NCI-H510A (cell line): ENCODE results near the gene LCTL.
"Not testable (repeated sequence)": the region's sequence is repeated elsewhere in the genome, so short reads cannot be mapped to it uniquely, and the experiment has no call there.

ENCODE experiments used
- DNase-seq: peaks from one replicate; lab custom pipeline; 2025; lab: John Stamatoyannopoulos, UW

Gene LCTL

GRCh38 chr15:66564136-66565041 lies 1.4 kb downstream of the LCTL start:
- DNase-seq, result no peak

DNA sequence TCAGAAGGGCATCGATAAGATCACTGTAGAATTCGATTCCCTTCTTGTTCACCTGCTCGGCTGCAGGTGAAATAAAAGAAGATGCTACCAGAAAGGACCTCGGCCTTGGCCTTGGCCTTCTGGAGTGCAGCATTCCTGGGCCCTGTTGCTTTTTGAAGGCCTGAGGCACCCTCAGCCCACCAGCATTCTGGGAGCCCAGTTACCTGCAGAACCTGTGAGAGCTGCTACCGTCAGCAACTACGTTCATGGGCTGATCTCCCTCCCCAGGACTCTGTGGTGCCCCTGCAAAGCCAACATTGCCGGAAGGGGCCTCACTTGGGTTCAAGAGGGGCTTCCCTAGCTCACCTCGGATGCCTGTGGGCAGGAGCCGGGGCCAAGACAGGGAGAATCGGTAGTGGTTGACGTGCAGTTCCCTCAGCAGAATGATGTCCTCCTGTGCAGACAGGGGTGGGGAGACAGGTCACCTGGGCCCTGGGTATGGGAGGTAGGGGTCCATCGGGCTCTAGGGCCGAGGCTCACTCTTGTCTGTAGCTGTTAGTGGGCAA lies 2.2 kb downstream of the LCTL start:
- DNase-seq, result no peak

DNA sequence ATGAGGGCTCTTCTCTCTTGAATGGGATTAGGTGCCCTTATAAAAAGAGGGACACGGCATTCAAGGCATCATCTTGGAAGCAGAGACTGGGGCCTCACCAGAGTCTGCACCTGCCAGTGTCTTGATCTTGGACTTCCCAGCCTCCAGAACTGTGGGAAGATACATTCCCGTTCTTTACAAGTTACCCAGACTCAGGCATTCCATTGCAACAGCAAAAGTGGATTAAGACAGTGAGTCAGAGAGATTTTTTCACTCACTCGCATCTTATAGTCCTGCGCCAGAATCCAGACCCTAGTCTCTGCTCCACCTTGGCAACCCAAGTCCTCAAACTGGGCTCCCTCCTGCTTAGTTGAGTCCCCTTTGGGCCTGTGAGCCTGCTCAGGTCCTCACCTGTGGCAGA lies 2.7 kb downstream of the LCTL start:
- no peak for DNase-seq

- no peak for DNase-seq
Measured at GRCh38 chr15:66560856-66561525, 4.8 kb downstream of the LCTL start.

GRCh38 chr15:66558271-66558670 lies 7.5 kb downstream of the LCTL start:
- DNase-seq, result no peak

DNA sequence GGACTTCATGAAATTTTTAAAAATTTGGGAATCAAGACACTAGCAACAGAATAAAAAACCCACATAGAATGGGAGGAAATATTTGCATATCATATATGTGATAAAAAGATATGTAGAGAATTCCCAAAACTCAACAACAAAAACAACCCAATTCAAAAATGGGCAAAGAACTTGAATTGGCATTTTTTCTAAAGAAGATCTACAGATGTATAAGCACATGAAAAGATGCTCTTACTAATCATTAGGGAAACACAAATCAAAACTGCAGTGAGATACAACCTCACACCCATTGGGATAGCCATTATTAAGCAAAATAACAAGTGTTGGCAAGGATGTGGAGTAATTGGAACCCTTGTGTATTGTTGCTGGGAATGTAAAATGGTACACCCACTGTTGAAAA lies 10.1 kb downstream of the LCTL start:
- no peak for DNase-seq

DNA sequence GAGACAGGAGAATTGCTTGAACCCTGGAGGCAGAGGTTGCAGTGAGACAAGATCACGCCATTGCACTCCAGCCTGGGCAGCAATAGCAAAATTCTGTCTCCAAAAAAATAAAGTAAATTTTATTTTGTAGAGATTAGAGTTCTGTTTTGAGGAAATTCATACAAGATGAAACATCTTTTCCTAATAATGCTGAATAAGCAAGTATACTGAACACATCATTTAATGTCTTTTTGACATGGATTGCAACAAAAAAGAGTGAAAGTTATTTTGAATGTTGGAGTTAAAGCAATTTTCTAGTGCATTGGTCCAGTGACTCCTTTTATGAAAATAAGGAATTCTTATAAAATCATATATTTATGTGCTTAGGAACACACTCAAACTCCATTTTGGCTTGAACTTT lies 20.5 kb downstream of the LCTL start:
- no peak for DNase-seq

GRCh38 chr15:66542896-66543295 lies 22.9 kb downstream of the LCTL start:
- no peak for DNase-seq

DNA sequence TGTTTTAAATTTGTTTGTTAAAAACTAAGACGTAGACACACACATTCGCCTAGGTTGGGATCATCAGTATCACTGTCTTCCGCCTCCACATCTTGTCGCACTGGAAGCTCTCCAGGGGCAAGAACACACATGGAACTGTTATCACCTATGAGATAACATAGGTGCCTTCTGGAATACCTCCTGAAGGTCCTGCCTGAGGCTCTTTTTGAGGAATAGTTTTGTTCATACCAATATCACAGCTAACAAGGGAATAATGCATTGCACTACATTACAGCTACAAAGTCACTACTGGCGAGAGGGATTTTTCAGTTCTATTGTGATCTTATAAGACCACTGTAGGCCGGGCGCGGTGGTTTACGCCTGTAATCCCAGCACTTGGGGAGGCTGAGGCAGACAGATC lies 30.7 kb downstream of the LCTL start:
- DNase-seq, result no peak

- DNase-seq, result no peak
Measured at GRCh38 chr15:66524838-66525237, 41.0 kb downstream of the LCTL start.

DNA sequence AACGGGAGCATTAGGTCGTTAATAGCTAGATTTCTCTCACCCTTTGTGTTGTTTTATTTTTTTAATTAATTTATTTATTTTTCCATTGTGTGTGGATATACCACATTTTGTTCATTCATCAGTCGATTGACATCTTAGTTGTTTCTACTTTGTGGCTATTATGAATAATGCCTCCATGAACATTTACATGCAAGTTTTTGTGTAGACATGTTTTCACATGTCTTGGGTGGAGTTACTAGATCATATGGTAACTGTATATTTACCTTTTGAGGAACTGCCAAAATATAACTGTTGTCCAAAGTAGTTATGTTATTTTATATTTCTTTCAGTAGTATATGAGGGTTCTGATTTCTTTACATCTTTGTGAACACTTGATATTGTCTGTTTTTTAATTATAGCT lies 41.9 kb downstream of the LCTL start:
- no peak for DNase-seq

DNA sequence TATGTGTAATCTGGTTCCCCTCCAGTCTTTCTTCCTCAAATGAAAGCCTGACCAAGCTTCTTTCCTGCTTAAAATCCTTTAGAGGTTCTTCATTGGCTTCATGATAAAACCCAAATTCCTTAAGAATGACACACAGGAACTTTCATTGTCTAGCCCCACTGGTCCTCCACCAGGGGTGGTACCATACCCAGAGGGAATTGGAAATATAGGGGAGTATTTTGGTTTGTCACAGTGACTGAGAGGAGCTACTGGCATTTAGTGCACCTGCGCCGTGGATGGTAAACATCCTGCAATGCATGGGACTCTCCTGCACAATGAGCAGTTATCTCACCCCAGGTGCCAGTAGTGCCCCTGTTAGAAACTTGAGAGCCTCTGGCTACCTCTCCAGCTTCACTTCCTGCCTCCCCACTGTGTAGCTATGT lies 49.9 kb downstream of the LCTL start:
- DNase-seq, result no peak

DNA sequence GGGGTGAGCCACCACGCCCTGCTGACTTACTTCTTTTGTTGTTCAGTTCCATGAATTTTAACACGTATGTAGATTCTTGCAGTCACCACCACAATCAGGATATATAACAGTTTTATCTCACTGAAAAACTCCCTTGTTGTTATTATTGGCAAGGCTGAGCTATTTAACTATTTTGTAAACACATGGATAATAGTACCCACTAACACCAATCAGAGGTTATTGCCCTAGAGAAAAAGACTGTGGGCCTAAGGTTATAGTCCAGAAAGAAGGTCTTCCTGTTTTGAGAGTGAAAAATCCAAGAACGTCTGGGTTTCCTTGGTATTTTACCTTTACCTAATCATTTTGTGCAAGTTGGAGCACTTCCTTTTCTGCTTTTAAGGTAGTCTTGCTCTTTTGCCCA lies 51.2 kb downstream of the LCTL start:
- DNase-seq, result no peak

- no peak for DNase-seq
Measured at GRCh38 chr15:66508293-66508883, 57.4 kb downstream of the LCTL start.

GRCh38 chr15:66505818-66506217 lies 60.0 kb downstream of the LCTL start:
- DNase-seq, result no peak

GRCh38 chr15:66505430-66505811 lies 60.4 kb downstream of the LCTL start:
- DNase-seq, result no peak

DNA sequence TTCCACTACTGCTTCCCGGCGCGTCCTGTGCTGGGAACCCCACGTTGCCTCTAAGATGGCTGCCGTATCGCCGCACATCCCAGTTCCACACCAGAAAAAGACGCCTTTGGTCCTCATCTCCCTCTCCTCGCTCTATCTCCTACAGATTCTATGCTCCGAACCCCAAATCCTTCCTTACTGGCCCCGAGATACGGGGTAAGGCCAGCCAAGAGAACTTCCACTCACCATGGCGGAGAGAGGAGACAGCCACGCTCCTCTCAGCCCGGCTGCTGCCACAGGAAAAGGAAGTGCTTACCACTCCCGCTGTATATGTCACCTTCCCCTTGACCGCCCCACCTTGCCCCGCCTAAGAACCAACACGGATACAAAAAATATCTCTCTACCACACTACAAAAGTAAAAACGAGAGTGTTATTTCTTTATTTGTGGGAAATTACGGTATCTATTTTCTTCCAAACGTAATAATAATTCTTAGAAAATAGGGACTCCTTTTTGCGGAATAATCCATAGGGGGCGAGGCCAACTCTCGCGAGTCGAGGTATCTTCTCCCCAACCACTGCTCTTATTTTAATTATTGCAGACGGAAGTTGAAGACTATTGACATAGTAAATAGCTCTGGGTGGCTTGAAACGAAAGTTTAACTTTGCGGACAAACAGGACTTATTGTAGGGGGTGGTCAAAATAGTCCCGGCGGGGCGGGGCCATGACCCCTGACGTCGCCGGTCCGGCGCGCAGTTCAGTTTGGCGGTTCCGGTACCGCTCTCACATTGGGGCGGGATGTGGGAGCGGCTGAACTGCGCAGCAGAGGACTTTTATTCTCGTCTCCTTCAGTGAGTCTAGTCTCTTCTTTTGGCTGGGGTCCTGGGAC lies 61.0 kb downstream of the LCTL start, which contains the start of the genes RPL4 and ZWILCH:
TSS of gene RPL4 (minus strand) at position 293 of the 867 bp plus-strand sequence. CDS start at position 228, 65 bp downstream.
TSS of gene ZWILCH (plus strand) at position 764 of the 867 bp plus-strand sequence. CDS start at position 777, 13 bp downstream.
- peak; percentile 35 for DNase-seq

DNA sequence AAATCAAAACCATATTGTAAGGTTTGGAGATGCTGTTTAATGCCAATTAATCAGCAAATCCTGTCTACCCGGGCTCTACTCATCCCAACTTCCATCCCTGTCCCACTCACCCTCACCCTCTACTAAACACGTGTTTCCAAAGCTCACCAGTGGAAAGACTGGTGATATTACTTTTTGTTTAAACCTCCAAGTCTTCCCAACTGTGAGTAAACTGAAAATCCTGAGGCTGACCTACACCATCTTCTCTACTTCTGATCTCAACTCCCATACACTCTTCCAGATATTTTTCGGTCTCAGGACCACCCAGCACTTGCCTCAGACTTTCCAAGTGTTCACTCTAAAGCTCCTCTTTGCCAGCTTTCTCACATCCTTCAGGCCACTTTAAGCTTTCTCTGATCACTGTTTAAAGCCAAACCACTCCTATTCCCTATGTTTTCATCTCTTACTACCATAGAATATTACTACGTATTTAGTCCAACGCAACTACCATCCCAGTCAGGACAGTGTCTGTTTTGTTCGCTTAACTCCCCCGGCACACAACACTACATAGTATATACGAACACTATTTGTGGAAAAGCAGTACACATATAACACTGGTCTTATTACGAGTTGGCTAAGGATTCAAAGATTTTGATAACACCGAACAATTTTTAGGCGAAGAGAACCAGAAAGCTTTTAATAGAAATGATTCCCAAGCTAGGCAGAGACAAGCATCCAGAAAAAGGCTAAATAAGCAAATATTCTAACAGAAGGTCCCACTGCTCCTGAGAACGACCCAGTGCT lies 61.8 kb downstream of the LCTL start:
- DNase-seq, result no peak

- DNase-seq, result not testable (repeated sequence)
Measured at GRCh38 chr15:66503041-66503648, 62.7 kb downstream of the LCTL start.

DNA sequence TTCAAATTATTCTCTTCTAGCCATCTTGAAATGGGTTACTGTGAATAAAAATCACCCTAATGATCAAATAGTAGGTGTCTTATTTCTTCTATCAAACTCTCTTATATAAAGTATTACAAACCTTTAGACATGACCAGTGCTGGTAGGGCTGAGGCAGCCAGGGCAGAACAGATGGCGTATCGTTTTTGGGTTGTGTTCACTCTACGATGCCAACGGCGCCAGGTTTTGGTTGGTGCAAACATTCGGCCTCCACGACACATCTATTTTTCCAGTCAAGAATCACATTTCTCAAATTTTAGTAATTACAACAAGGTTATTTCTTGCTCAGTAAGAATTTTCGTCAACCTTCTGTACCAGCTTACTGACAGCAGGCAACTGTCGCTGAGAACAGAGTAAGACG lies 63.3 kb downstream of the LCTL start:
- no peak for DNase-seq
